GM21576 (cell line): ENCODE results near the gene ARPC1A.
"Not testable (repeated sequence)": the region's sequence is repeated elsewhere in the genome, so short reads cannot be mapped to it uniquely, and the experiment has no call there.

Experiments used
- ATAC-seq: cut with Tn5 transposase; IDR thresholded peaks from one replicate; pipeline ENCODE4 v1.9.1; 2021; ENCODE audit warnings: mild to moderate bottlenecking, moderate library complexity; ENCODE audit not compliant: unreplicated experiment

ARPC1A gene

DNA sequence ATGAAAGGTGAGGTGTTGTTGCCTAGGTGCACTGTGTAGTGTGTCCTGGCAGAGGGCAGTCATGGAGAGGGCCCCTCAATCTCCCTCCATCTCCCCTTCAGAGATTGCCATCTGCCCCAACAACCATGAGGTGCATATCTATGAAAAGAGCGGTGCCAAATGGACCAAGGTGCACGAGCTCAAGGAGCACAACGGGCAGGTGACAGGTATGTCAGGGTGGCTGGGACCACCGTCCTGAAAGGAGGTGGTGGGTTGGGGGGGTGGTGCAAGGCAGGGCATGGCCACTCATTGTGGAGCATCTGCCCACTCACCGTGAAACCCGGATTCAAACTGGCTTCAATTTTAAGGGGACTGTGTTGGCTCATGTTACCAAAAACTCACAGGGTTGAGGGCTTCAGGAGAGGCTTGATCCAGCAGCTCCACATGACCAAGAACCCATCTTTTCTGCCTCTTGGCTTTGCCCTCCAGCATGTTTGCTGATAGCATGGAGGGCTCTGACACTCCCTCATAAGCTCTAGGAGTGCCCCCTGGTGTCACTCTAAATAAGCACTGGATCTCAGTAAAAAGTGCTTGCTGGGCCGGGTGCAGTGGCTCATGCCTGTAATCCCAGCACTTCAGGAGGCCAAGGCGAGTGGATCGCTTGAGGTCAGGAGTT lies 61.0 kb downstream of the ARPC1A start:
- ATAC-seq: no peak

- not testable (repeated sequence) for ATAC-seq
Measured at GRCh38 chr7:99387239-99387635, 61.5 kb downstream of the ARPC1A start.

DNA sequence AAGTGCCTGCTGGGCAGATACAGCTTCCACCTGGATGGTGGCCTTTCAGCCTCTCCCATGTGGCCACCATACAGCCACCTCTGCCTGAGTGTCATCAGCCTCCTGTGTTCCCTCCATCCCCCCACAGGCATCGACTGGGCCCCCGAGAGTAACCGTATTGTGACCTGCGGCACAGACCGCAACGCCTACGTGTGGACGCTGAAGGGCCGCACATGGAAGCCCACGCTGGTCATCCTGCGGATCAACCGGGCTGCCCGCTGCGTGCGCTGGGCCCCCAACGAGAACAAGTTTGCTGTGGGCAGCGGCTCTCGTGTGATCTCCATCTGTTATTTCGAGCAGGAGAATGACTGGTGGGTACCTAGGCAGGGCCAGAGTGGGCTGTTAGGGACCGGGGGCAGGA lies 62.2 kb downstream of the ARPC1A start:
- no peak for ATAC-seq

- ATAC-seq: no peak
Measured at GRCh38 chr7:99389772-99390171, 64.1 kb downstream of the ARPC1A start.

GRCh38 chr7:99390941-99391602 lies 65.4 kb downstream of the ARPC1A start:
- no peak for ATAC-seq

DNA sequence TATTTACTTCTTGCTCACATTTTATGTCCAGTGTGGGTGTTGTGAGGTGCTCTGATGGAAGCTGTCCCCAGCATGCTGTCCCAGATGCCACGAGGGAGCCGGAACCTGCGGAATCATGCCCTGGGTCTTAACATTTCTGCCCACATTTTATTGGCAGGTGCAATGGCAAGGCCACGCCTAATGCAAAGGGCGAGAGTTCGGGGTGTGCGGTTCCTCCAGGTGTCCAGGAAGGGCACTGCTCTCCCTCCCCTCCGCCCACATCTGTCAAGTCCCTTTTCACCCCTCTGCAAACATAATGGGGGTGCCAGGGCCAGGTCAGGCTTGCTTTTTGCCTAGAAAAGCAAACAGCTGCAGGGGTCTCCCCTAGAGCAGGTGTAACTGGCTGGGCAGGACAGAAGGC lies 66.3 kb downstream of the ARPC1A start:
- ATAC-seq: no peak

- ATAC-seq: peak; percentile 50
Measured at GRCh38 chr7:99392659-99393354, 67.1 kb downstream of the ARPC1A start.

GRCh38 chr7:99393355-99394187 lies 67.9 kb downstream of the ARPC1A start:
- ATAC-seq: peak; percentile 7

- ATAC-seq: no peak
Measured at GRCh38 chr7:99394188-99394502, 68.4 kb downstream of the ARPC1A start.

DNA sequence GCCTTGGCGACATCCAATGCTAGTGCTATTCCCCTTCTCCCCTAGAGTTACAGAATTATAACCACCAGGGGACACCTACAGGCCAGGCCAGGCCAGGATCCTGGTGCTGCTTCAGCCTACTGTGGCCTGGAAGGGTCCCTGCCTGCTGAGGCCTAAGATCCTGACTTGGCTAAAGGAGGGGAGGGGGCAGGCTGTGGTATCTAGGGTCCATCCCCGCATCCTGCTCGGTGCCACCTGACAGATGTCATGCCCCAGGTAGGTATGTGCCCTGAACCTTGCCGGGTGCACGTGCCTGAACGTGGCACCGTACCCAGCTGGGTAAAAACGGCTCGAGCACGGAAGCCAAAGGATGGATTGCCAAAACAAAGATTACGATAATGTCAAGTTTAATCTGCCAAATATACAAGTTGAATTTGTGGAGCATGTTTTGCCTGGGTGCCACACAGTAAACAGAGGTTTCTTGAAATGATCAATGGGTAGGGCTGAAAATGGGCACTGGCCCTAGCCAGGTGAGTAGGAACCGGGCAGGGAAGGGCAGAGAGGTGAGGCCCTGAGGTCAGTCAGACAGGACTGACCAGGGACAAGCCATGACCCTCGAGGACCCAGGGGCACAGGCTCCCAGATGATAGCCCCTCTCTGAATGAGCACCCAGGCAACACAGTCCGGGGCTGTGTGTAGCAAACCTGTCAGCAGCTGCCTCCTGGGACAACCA lies 70.1 kb downstream of the ARPC1A start:
- no peak for ATAC-seq

- no peak for ATAC-seq
Measured at GRCh38 chr7:99396418-99397296, 71.0 kb downstream of the ARPC1A start.

DNA sequence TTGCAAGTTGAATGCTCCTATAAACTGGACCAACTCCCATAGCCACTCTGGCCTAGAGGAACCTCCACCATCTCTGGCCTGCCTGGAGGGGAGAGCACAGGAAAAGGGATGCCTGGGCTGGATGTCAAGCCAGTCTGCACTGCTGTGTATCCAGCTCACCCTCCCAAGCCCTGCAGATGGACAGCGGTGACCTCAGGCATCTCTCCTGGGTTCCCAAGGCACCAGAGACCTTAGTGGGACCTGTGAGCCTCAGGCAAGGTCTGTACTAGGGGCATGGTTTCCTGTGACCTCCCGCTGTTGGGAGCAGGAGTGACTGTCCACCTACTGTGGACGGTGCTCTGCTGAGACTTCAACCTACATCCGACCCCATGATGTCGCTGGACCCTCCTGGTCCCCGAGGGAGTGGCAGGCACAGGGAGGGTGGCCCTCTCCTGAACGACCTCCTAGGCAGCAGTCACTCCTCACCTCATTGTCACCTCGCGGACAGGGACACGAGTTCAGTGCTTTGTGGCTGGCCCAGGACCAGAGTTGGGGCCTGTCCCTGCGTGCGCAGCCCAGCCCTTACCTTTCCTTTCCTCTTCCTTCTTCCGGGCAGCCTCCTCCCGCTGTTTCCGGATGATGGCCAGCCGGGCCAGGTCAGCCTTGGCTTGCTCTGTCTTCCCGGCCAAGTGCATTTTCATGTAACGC lies 71.7 kb downstream of the ARPC1A start:
- ATAC-seq: no peak

DNA sequence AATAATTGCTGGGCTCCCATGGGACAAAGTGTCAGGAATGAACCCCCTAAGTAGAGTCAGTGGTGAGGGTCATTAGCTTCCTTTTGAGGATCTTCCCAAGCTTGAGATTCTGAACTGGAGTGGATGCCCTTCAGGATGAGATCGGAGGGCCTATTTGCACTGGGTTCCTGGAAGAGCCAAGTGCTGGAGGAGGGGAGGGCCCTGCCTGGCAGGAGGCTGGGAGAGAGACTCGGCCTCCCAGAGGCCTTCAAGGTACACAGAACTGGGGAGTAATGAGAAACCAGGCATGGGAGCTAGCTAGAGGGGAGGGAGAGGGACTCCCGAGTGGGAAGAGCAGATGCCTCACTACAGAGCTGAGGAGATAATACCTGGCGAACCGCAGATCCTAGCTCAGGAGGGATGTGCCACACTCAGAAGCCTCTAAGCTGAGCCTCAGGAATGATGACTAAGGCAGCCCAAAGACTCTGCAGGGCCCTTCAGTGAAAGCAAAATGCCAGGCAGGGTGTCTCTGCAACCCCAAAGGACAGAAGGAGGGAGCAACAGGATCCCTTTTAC lies 73.3 kb downstream of the ARPC1A start:
- no peak for ATAC-seq

DNA sequence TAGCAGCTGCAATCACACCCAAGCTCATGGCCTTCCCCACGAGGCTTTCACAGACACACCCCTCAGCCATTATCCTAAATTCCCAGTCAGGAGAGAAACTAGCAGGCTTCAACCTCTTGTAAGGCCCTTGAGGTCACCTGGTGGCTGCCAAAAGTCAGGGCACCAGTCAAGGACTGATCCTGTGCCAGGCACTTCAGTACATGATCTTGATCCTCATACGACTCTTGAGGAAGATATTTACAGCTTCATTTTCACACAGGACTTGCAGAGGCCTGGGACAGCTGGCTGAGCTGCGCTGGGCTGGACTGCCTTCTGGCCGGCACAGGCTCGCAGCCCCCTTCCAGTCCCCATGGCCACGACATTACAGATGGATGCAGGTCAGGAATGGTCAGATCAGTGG lies 73.9 kb downstream of the ARPC1A start:
- no peak for ATAC-seq

DNA sequence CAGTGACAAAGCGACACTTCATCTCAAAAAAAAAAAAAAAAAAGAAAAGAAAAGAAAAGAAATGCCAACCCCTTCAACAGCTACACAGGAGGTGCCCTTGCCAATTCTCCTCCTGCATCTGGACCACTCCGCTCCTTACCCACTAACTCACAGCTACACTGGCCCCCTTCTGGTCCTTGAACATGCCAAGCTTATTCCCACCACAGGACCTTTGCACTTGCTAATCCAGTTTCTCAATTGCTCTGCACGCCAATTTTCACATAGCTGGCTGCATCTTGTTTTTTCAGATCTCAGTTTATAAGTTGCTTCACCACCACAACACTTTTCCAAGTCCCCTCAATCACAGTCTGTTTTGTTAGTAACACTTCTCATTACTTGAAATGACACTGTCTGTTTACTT lies 77.2 kb downstream of the ARPC1A start:
- ATAC-seq: no peak

DNA sequence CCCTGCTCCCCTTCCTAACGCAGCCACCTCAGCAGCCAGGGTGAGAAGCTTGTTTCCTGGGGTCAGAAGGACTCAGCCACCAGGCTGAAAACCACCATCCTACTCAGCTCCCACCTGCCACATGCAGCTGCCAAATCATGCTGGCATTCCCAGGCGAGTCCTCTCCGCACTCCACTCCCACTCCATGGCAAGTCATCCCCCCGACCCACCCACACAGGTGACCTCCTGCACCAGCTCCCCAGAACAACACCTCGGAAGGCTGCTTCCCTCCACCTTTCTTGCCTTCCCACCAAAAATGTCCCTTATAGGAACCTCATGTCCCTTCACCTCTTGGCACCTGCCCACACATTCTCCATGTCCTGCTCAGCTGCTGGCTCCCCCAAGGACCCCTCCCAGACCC lies 78.1 kb downstream of the ARPC1A start:
- no peak for ATAC-seq

GRCh38 chr7:99404235-99404976 lies 78.7 kb downstream of the ARPC1A start:
- ATAC-seq: no peak

DNA sequence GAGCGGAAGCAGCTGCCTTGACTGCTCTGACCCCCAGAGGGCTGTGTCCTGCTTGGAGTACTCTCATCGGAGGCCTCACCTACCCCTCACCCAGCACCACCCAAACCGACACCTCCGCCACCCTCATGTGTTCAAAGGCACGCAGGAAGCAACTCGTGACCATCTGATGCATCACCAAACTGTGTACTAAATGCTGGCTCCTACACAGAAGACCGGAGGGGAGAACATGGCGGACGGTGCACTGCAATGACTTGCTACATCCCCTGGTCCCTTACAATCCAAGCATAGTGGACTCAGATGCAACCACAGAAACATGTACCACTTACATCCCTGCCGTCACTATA lies 79.3 kb downstream of the ARPC1A start:
- no peak for ATAC-seq
